ENCODE data around the gene CNGA2.

CNGA2 gene

GRCh38 chrX:151724563-151725337, 9.8 kb upstream of the CNGA2 start:
- no peaks in the 10 kb centered on the region for H3K4me1 Mint-ChIP-seq
- no peak overlapping the region for H3K27ac Mint-ChIP-seq
- no peaks in the 10 kb centered on the region for H3K27me3 Mint-ChIP-seq
- no peak overlapping the region for H3K4me3 Mint-ChIP-seq
- H3K9me3 Mint-ChIP-seq = no peaks in the 10 kb centered on the region
- no peak for ATAC-seq
- H3K36me3 Mint-ChIP-seq (ENCODE audit: low read depth) = no peaks in the 10 kb centered on the region
- DNase-seq = no peak

GRCh38 chrX:151725338-151725614, 9.3 kb upstream of the CNGA2 start:
- H3K9me3 Mint-ChIP-seq = no peaks in the 10 kb centered on the region
- H3K4me1 Mint-ChIP-seq = no peaks in the 10 kb centered on the region
- no peak overlapping the region for H3K27ac Mint-ChIP-seq
- DNase-seq (no peak), ATAC-seq (no peak)
- H3K36me3 Mint-ChIP-seq (ENCODE audit: low read depth) = no peaks in the 10 kb centered on the region
- no peaks in the 10 kb centered on the region for H3K27me3 Mint-ChIP-seq
- H3K4me3 Mint-ChIP-seq = no peak overlapping the region

GRCh38 chrX:151726751-151727150, 7.8 kb upstream of the CNGA2 start:
- Mint-ChIP-seq H3K9me3 (no peaks in the 10 kb centered on the region), H3K4me3 (no peak overlapping the region), H3K27ac (no peak overlapping the region), H3K27me3 (no peaks in the 10 kb centered on the region), H3K36me3 (ENCODE audit: low read depth) (no peaks in the 10 kb centered on the region), H3K4me1 (no peaks in the 10 kb centered on the region)
- ATAC-seq (no peak), DNase-seq (no peak)

- H3K4me1 Mint-ChIP-seq = no peaks in the 10 kb centered on the region
- H3K27me3 Mint-ChIP-seq = no peaks in the 10 kb centered on the region
- ATAC-seq (no peak), DNase-seq (no peak)
- no peak overlapping the region for H3K27ac Mint-ChIP-seq
- H3K4me3 Mint-ChIP-seq = no peak overlapping the region
- no peaks in the 10 kb centered on the region for H3K36me3 Mint-ChIP-seq (ENCODE audit: low read depth)
- H3K9me3 Mint-ChIP-seq = no peaks in the 10 kb centered on the region
Observed at GRCh38 chrX:151727346-151727745, 7.2 kb upstream of the CNGA2 start.

GRCh38 chrX:151729056-151729725, 5.4 kb upstream of the CNGA2 start:
- Mint-ChIP-seq H3K27ac (no peak overlapping the region), H3K4me1 (no peaks in the 10 kb centered on the region), H3K9me3 (no peaks in the 10 kb centered on the region), H3K4me3 (no peak overlapping the region), H3K27me3 (no peaks in the 10 kb centered on the region), H3K36me3 (ENCODE audit: low read depth) (no peaks in the 10 kb centered on the region)
- DNase-seq (no peak), ATAC-seq (no peak)

- Mint-ChIP-seq H3K36me3 (ENCODE audit: low read depth) (no peaks in the 10 kb centered on the region), H3K27ac (no peak overlapping the region), H3K4me1 (no peaks in the 10 kb centered on the region), H3K9me3 (no peaks in the 10 kb centered on the region), H3K27me3 (peaks cover 3% of the 10 kb centered on the region), H3K4me3 (no peak overlapping the region)
- ATAC-seq = no peak
- no peak for DNase-seq
Observed at GRCh38 chrX:151735219-151735618, 673 bp downstream of the CNGA2 start.

GRCh38 chrX:151736685-151737084, 2.1 kb downstream of the CNGA2 start:
- Mint-ChIP-seq H3K9me3 (no peaks in the 10 kb centered on the region), H3K4me1 (no peaks in the 10 kb centered on the region), H3K27me3 (peaks cover 3% of the 10 kb centered on the region), H3K27ac (no peak overlapping the region), H3K4me3 (no peak overlapping the region), H3K36me3 (ENCODE audit: low read depth) (no peaks in the 10 kb centered on the region)
- ATAC-seq = no peak
- DNase-seq = no peak

- Mint-ChIP-seq H3K4me1 (no peaks in the 10 kb centered on the region), H3K27me3 (peaks cover 3% of the 10 kb centered on the region)
- ATAC-seq = no peak
Observed at GRCh38 chrX:151737494-151737893, 2.9 kb downstream of the CNGA2 start.

GRCh38 chrX:151738751-151739150, 4.2 kb downstream of the CNGA2 start:
- peaks cover 3% of the 10 kb centered on the region for H3K27me3 Mint-ChIP-seq
- H3K36me3 Mint-ChIP-seq (ENCODE audit: low read depth) = no peaks in the 10 kb centered on the region
- no peak overlapping the region for H3K27ac Mint-ChIP-seq
- no peaks in the 10 kb centered on the region for H3K4me1 Mint-ChIP-seq
- no peak for DNase-seq
- no peaks in the 10 kb centered on the region for H3K9me3 Mint-ChIP-seq
- no peak overlapping the region for H3K4me3 Mint-ChIP-seq
- no peak for ATAC-seq

More at GRCh38 chrX:151737494-151737893, 2.9 kb downstream of the CNGA2 start:
- no peaks in the 10 kb centered on the region for H3K9me3 Mint-ChIP-seq
- no peak overlapping the region for H3K27ac Mint-ChIP-seq
- no peak overlapping the region for H3K4me3 Mint-ChIP-seq
- no peaks in the 10 kb centered on the region for H3K36me3 Mint-ChIP-seq (ENCODE audit: low read depth)
- no peak for DNase-seq

GRCh38 chrX:151741606-151742005, 7.1 kb downstream of the CNGA2 start:
- DNase-seq (no peak), ATAC-seq (no peak)
- Mint-ChIP-seq H3K4me3 (no peak overlapping the region), H3K4me1 (no peaks in the 10 kb centered on the region), H3K27ac (no peak overlapping the region), H3K36me3 (ENCODE audit: low read depth) (no peaks in the 10 kb centered on the region), H3K9me3 (no peaks in the 10 kb centered on the region), H3K27me3 (peaks cover 3% of the 10 kb centered on the region)

- H3K9me3 Mint-ChIP-seq = no peaks in the 10 kb centered on the region
- H3K27me3 Mint-ChIP-seq = peaks cover 2% of the 10 kb centered on the region
- ATAC-seq (no peak), DNase-seq (no peak)
- no peaks in the 10 kb centered on the region for H3K4me1 Mint-ChIP-seq
- no peaks in the 10 kb centered on the region for H3K36me3 Mint-ChIP-seq (ENCODE audit: low read depth)
- no peak overlapping the region for H3K27ac Mint-ChIP-seq
- H3K4me3 Mint-ChIP-seq = no peak overlapping the region
Observed at GRCh38 chrX:151742311-151742710, 7.8 kb downstream of the CNGA2 start.

GRCh38 chrX:151743651-151744470, 9.3 kb downstream of the CNGA2 start:
- H3K27ac Mint-ChIP-seq = no peak overlapping the region
- no peaks in the 10 kb centered on the region for H3K36me3 Mint-ChIP-seq (ENCODE audit: low read depth)
- no peaks in the 10 kb centered on the region for H3K9me3 Mint-ChIP-seq
- DNase-seq = no peak
- no peaks in the 10 kb centered on the region for H3K4me1 Mint-ChIP-seq
- H3K27me3 Mint-ChIP-seq = no peaks in the 10 kb centered on the region
- no peak for ATAC-seq
- H3K4me3 Mint-ChIP-seq = no peak overlapping the region

GRCh38 chrX:151745651-151746050, 11.1 kb downstream of the CNGA2 start:
- Mint-ChIP-seq H3K9me3 (no peaks in the 10 kb centered on the region), H3K27ac (no peak overlapping the region), H3K36me3 (ENCODE audit: low read depth) (no peaks in the 10 kb centered on the region), H3K4me3 (no peak overlapping the region), H3K27me3 (peaks cover 3% of the 10 kb centered on the region), H3K4me1 (no peaks in the 10 kb centered on the region)
- ATAC-seq (no peak), DNase-seq (no peak)

GRCh38 chrX:151746502-151746901, 12.0 kb downstream of the CNGA2 start:
- H3K36me3 Mint-ChIP-seq (ENCODE audit: low read depth) = no peaks in the 10 kb centered on the region
- no peak overlapping the region for H3K27ac Mint-ChIP-seq
- DNase-seq = no peak
- peaks cover 3% of the 10 kb centered on the region for H3K27me3 Mint-ChIP-seq
- no peak for ATAC-seq
- no peaks in the 10 kb centered on the region for H3K4me1 Mint-ChIP-seq
- no peak overlapping the region for H3K4me3 Mint-ChIP-seq
- H3K9me3 Mint-ChIP-seq = no peaks in the 10 kb centered on the region

- Mint-ChIP-seq H3K9me3 (no peaks in the 10 kb centered on the region), H3K36me3 (ENCODE audit: low read depth) (no peaks in the 10 kb centered on the region), H3K27me3 (peaks cover 3% of the 10 kb centered on the region), H3K4me1 (no peaks in the 10 kb centered on the region), H3K27ac (no peak overlapping the region), H3K4me3 (no peak overlapping the region)
- ATAC-seq (no peak), DNase-seq (no peak)
Observed at GRCh38 chrX:151750511-151750910, 16.0 kb downstream of the CNGA2 start.

All from activated naive CD8-positive, alpha-beta T cell treated with anti-CD3 and anti-CD28 coated beads, Interleukin-2, amount 50 U/mL, for 24 hours (primary cell).